A204.1 (cell line): ENCODE data around the gene LRRC25.
"Not testable (repeated sequence)": the region's sequence is repeated elsewhere in the genome, so short reads cannot be mapped to it uniquely, and the experiment has no call there.

Experiments used
- FAIRE-seq: peaks from 2 replicates; lab custom pipeline; 2012; peaks lifted over from hg19 to GRCh38; lab: Jason Lieb, UNC

Gene LRRC25

DNA sequence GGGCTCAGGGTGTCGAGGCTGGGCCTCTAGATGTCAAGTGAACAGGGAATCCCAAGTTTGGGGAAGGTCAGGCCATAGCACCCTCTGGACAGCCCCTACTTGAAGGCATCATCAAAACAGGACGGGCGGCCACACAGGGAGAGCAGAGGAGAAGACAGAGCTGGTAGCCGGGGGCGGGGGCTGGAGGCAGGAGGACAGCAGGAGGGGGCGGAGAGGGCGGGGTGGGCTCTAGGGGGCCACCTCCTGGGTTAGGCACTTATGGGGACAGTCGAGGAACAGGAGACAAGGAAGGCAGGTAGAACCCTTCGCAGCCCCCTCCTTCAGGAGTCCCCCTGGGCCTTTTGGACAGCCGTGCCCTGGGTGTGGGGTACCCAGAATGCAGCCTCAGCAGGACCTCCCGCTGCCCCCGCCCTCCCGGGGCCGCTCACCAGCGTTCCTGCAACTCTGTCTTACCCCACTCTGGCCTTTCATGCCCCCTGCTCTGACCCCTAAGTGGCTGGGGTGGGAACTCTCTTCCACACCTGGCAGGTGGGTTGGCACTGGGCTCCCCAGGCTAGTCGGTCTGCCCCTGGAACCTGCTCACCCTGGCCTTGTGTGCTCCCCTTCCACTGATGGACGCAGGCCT, 27.6 kb upstream of the LRRC25 start:
- no peak for FAIRE-seq

DNA sequence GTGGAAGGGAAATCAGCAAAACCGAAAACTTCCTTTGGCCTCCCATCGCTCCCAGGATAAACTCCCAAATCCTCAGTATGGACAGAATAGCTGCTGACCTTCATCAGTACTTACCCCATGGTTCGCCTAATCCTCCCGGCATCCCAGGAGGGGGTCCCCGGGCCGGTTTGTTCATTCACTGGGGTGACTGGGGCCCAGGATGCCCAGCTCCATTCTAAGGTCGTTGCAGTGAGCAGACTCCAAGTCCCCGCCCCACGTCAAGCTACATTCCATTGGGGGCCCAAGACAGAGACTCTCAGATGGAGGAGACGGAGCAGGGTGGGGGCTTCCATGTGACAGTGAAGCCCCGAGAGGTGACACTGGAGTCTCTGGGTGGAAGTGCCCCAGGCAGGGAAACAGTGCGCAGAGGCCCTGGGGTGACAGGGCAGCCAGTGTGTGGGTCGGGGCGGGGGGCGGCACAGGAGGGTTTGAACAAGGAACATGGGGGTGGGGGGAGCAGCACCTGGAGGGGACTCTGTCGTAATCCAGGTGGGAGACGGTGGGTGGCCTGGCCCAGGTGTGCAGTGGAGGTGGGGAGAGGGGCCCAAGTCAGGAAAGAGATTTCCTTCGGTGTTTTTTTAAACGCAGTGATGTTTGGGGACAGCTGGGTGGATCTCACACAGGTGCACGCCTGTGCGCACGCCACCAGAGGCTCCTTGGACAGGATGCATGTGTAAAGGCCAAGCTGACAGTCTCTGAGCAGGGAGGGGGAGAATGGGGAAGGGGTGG, 26.9 kb upstream of the LRRC25 start:
- FAIRE-seq, result no peak

DNA sequence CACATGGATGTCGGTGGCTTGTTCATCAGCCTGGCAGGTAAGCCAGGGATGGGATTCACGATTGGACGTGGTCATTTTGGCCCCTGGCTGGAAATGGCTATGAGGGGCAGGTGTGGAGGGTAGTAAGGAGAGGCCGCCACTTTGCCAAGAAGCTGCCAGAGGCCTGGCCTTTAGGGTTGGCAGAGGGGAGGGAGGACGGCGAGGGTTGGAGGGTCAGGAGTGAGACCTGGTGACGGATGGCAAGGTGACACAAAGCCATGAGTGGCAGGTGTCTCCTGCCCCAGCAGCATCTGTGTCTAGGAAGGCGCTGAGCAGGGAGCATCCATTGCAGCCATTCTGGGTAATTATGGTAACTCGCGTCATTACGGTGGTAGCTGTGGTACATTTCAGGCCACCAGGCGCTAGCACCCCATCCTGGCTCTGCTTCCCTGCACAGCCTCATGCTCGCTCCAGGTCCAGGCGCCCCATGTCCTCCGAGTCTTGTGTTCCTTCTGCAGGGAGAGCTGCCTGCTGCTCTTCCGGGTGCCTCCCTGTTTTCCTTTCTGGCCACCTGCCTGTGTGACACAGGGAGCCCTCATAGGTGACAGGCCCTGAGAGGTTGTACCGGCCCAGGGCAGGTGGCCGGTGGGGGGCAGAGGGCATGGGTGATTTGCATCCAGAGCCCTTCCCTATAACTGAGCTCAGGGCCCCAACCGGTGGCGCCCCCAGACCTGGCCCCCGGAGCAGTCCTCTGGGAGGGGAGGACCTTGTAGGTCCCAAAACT, 26.0 kb upstream of the LRRC25 start:
- no peak for FAIRE-seq

DNA sequence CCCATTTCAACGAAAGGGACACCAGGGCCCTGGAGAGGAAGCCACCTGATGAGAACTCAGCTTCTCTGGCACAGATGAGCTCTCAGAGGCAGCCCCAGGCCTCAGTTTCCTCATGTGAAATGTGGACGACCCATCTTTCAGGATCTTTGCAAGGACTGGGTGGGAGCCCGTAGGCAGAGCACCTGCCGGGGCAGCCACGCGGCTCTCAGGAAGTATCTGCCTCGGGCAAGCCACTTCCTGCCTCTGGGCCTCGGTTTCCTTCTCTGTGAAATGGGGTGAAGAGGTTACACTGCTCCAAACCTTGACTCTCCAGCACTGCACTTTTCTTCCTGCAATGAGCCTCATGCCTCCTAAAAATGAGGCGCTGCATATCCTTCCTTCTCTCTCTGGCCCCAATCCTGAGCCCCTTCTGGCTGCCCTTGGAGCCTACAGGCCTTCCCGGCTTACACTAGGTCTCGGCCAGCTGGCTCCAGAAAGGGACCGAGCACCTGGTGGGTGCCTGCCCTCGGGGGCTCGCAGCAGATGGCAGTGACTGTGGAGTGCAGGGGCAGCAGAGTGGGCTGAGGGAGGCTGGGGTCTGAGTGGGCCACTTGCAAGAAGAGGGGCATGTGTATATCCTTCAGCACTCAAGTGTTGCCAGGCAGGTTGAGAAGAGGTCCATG, 25.2 kb upstream of the LRRC25 start:
- FAIRE-seq, result no peak

DNA sequence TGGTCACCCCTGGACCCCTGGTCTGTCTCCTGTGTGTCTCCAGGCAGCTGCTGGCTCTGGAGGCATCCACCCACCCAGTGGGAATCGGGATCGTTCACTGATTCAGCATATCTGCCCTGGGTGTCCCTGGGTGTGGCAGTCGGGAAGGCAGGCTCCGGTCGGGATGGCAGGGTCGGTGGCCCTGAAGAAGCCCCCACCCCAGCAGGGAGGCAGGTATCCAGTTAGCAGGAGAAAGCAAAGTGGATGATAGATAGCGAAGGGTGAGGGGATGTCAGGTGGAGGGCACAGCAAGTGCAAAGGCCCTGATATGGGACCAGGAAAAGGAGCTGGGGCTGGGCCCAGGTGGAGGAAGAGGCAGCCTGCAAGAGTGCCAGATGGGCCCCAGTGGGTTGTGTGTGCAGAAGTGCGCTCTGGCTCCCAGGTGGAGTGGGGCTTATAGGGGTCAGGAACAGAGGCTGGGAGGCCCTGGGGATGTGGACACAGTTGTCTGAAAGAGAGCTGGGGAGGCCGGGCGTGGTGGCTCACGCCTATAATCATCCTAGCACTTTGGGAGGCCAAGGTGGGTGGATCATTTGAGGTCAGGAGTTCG, 24.0 kb upstream of the LRRC25 start:
- no peak for FAIRE-seq

DNA sequence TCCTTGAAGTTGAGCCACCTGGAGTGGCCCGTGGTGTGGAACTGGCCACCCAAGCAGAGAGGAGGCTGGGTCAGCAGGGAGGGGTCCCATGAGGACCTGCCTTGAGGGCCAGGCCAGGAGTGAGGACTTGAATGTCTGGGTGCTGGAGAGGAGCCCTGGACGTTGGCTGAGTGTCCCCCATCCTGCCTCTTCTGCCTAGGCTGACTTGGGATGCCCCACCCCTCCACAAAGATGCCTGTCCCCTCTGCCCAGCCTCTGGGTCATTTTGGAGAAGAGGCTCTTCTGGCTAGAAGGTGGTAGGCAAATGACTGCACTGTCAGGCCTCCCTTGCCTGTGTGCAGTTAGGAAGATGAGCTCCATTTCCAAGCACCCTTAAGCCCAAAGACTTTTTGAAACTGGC, 23.5 kb upstream of the LRRC25 start:
- no peak for FAIRE-seq

DNA sequence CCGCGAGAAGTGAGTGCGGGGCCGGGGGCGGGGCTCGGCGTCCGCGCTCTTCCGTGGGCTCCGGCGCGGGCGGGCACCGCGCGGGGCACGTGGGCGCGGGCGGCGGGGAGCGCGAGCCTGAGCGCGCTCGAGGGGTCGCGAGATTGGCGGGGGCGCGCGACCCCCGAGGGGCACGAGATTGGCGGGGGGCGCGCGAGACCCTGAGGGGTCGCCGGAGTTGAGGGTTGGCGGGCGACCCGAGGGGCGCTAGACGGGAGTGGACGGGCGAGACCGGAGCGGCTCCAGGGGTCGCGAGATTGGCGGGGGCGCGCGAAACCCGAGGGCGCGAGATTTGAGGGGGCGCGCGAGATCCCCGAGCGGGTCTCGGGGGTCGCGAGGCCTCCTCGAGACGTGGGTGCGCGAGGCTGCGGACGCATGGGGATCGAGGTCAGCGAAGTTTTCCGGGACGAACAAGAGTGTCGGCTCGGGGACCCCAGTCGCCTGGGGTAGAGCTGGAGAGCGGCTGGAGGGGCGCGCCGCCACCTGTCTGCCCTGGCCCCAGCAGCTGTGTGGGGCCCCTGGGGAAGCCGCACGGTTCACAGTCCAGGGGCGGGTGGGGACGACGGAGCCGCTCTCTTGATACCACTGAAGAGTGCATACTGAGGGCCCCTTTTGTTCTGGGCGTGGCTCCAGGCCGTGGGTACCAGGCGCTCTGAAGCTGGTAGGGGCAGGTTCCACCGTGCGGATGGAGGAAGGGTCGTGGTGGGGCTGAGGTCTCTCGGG, 22.5 kb upstream of the LRRC25 start:
- FAIRE-seq, result no peak

DNA sequence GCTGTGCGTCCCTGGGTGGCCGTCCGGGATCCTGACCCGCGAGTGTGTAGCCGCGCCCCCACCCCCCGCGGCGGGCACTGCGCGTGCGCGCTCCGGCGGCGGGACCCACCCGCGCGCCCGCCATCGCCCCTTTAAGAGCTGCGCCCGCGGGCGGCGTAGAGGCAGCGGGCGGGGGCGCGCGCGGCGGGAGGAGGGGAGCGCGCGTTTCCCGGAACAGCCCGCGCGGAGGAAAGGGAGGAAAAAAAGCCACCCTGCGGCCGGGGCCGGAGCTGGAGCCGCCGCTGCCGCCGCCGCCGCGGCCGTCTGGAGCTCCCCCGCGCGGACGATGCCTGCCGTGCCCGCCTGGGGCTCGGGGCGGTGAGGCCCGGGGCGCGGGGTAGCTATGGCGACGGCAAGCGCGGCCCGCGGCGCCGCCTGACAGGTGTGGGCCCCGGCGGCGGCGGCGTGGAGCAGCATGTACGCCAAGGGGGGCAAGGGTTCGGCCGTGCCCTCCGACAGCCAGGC, 21.8 kb upstream of the LRRC25 start, which contains the start of gene SSBP4:
SSBP4 (plus strand) TSS at position 204 of the 504 bp plus-strand sequence; CDS start at position 455, 251 bp downstream.
- no peak for FAIRE-seq

DNA sequence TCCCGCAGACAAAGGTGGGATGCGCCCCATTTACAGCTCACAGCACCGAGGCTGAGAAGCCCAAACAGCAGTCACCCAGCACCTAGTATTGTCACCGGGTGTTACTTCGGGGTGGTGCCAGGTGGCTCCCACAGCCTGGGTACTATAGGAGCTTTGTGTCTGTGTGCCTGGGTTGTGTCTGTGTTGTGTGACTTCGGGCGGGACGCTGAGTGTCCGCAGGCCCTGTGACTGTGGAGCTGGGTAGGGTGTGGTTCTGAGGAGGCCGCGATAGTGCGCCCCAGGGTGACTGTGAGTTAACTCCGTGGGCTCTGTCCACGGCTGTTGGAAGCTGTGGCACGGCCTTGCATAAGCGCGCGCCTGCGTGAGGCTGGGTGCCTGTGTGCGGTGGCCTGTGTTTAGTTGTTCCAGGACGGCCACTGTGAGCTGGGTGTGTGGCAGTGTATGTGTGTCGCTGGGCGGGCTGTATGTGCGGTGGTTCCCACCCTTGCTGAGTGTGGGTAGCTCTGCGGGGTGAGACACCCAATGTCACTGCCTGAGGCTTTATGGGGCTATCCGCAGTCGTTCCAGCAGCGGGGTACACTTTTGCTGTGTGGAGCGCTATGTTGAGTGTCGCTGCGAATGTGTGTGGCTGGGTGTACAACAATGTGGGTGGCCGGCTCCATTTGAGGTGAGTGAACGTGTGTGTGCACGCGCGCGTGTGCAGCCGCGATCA, 21.2 kb upstream of the LRRC25 start:
- FAIRE-seq, result no peak

DNA sequence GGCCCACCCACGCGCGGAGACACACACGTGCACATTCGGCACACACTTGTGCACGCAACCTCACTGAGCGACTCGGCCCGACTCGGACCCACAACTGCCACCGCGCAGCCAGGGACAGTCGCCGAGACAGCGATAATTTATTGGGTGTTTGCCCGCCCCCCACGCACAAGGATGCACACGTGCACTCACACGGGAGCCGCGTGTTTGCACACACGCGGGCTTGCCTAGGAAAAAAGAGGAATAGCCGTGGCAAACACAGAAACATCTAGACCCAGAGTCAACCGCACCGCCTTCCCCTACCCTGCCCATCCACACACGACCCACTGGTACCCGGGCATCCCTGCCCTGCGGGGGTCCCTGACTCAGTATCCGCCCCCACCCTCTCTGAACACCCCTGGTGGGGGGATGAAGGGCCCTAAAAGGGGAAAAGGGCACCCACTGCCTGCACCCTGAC, 20.6 kb upstream of the LRRC25 start:
- no peak for FAIRE-seq

DNA sequence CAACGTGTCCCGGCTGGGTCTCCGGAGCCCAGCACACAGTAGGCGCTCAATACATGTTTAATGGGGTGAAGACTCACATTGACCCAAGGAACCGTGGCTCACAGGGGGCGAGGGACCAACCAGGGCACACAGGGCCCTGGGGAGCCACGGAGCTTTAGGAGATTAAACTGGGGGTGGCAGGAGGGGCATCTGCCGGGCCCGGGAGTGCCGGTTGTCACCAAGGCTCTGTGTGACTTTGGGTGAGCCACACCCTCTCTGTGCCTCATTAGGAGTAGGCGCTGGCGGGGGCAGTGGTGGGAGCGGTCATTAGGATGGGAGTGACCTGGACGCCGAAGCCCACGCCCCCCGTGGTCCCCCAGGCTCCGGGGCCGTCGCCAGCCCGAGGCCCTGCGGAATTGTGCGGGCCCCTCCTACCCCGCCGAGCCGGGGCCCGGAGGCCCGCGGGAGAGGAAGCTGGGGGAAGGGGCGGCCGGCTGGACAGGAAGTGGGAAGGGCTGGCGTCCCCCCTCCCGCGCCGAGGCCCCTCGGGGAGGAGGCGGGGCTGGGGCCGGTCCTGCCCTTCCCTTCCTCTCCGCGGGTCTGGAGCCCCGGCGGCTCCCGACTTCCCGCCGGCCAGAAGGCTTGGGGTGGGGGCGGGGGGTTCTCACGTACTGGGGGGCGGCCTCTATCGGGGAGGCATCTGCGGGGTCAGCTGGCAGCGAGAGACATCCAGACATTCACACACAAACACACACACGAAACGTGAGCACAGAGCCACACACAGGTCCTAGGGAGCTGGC, 20.0 kb upstream of the LRRC25 start:
- FAIRE-seq, result no peak

DNA sequence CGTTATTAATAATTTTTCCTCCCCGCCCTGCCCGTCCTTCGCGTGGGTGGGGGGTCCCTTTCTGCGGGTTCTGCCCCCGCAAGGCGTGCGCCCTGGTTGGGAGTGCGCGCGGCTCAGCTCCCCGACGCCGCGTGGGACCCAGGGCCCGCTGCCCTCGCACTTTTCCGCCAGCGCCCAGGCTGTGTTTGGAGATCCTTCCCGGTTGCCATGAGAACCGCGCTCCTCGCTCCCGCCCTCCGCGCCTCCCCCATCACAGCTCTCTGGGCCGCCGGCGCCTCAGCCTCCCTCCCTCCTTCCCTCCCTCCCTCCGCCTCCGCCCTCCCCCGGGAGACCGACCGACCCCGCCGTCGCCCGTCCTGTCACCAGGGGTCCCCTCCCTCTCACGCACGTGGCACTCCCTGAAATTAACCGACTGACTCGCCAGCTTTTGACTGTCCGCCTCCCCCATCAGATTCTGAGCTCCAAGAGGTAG, 19.4 kb upstream of the LRRC25 start:
- no peak for FAIRE-seq

DNA sequence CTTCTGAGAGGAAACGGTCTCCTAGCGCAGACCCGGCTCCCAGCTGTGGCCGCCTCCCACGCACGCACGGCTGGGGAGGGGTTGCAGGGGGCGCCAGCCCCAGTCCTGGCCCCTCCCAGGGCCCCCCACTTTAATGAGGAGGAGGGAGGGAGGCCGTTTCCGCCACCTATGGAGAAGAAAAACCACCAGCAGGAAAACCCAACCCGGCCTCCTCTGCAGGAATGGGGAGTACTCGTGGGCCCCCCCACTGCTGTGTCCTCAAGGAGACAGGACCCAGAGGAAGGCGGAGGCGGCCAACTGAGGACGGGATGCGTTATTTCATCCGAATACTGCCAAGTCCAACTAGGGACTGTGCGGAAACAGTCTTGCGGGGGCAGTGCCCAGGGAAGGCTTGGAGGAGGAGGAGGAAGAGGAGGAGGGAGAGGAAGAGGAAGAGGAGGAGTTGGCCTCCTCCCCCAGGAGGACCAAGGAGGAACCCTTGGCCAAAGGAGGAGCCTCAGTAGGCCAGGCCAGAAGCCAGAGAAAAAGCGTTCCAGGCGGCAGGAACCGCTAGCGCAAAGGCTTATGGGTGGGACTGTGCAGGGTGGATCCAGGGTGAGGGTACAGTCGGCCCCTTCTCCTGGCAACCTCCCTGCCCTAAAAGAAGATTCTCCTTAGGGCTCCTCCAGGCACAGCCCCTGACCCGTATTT, 17.9 kb upstream of the LRRC25 start:
- FAIRE-seq, result peak; percentile 94

DNA sequence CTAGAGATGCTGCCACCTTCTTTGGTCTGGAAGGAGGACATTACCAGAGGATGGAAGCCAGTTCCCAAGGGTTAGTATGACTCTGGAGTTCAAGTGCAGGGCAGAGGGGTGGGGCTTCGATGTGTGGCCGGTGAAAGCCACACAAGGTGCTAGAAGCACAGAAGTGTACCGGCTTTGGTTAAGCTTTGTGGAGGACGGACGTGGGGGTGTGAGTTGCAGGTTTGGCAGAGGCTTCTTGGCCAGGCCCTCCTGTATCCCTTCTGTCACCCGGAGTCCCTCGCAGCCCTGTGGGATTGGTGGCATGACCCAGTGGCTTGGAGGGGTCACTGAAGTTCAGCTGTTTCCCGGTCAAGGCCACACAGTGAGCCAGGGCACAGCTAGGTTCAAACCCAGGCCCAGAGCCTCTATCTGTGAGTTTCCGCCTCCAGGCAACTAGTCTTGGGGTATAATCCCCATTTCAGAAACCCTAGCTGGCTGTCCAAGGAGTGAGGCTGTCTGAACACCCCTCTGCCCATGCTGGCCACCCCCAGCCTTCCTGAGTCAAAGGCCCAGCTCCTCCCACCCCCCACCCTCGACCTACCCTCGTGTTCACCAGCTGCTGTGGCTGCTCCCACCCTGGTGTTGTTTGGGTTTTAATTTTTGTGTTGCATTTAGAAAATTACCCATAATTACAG, 17.2 kb upstream of the LRRC25 start:
- FAIRE-seq, result no peak

DNA sequence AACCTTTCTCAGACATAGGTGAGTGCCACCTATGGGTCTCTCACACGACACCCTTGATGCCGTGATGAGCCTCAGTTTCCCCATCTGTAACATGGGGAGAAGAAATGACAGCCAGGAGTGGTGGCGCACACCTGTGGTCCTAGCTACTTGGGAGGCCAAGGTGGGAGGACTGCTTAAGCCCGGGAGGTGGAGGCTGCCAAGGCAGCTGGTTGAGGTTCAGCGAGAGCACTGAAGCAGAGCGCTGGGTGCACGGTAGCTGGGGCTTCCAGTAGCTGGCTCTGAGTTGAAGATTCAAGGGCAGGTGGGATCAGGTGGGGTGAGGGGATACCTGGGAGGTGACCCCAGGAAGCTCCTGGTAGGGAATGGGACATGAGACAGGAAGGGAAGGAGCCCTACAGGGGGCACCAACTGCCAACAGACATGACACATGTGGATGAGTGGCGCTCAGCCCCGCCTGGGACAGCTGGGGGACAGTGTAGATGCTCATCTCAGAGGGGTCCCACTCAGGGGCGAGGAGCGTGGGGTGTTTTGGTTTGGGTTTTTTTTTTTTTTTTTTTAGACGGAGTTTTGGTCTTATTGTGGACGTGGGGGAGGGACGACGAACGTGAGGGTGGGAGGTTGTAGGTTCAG, 15.3 kb upstream of the LRRC25 start:
- no peak for FAIRE-seq

DNA sequence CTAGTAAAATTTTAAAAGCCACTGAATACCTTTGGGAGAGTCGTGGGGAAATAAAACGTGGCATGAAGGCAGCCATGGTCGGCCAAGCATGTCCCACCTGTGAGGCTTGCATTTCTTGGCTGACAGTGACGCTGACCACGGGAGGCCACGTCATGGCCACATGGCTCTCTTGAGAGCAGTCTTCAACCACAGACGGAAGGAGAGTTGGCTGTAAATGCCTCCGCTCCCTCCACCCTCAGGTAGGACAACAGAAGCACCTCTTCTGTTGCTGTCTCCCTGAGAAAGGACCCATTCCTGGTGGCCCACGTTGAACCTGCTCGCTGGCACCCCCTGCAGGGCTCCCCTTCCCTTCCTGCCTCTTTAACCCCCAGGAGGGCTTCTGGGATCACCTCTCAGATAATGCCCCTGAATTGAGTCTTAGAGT, 10.6 kb upstream of the LRRC25 start:
- FAIRE-seq, result no peak

DNA sequence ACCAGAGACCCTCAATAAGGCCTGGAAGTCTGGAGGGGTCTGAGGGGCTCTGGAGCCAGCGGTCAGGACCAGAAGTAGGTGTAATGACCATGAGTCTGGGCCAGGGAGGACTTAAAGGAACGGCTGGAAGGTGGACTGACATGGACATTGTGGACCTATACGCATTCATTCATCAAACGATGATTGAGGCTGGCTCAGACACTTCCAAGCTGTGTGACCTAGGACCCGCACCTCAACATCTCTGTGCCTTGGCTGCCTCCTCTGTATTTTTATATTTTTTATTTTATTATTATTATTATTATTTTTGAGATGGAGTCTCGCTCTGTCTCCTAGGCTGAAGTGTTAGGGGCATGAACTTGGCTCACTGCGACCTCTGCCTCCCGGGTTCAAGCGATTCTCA, 9.3 kb upstream of the LRRC25 start:
- FAIRE-seq, result no peak

DNA sequence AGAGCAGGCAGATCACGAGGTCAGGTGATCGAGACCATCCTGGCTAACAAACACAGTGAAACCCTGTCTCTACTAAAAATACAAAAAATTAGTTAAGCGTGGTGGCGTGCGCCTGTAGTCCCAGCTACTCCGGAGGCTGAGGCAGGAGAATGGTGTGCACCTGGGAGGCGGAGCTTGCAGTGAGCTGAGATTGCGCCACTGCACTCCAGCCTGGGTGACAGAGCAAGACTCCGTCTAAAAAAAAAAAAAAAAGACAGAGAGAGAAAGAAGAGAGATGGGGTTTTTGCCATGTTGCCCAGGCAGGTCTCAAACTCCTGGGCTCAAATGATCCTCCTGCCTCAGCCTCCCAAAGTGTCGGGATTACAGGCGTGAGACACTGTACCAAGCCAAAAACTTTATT, 8.3 kb upstream of the LRRC25 start:
- not testable (repeated sequence) for FAIRE-seq
